Lower lobe of right lung (tissue), 2 donors: Measurements from ENCODE around the gene ALOXE3. TPM values are rescaled to one million over a fixed set of nuclear protein-coding genes. Genes with fewer than 3 reads are reported as not detected.

Source experiments
- ATAC-seq, 2 donors: fragments of 200-7000 bp; cut with Tn5 transposase; one replicate each; pipeline ENCODE4 v1.9.1; 2020 to 2022; ENCODE audit warnings: mild to moderate bottlenecking in 2 of 2, moderate library complexity in 2 of 2
- DNase-seq: peaks from one replicate; pipeline ENCODE4 v3.0.0-alpha.2; 2020
- H3K27ac ChIP-seq: fragments of 200-600 bp; one replicate; pipeline ENCODE4 v1.8.0; 2022
- H3K27me3 ChIP-seq: fragments of 200-600 bp; one replicate; pipeline ENCODE4 v1.8.0; 2022; ENCODE audit warnings: low read depth
- H3K36me3 ChIP-seq: fragments of 200-600 bp; one replicate; pipeline ENCODE4 v1.8.0; 2022; ENCODE audit warnings: mild to moderate bottlenecking
- H3K4me1 ChIP-seq: fragments of 200-600 bp; one replicate; pipeline ENCODE4 v1.8.0; 2022
- H3K4me3 ChIP-seq: fragments of 200-600 bp; one replicate; pipeline ENCODE4 v1.8.0; 2022; ENCODE audit warnings: mild to moderate bottlenecking
- H3K9me3 ChIP-seq: fragments of 200-600 bp; one replicate; pipeline ENCODE4 v1.8.0; 2022
- CTCF ChIP-seq: fragments of 200-600 bp; IDR thresholded peaks from one replicate; pipeline ENCODE4 v1.8.0; 2022; ENCODE audit warnings: antibody characterized with exemption, mild to moderate bottlenecking
- intact Hi-C: fragments of 100-400 bp; cut with DNase I; formaldehyde crosslinking; loops from one replicate; pipeline ENCODE4 v1.11.0; 2022
- total RNA-seq: library from RNA; stranded (reverse); fragmentation: NEBNext Ultra II Directional; extraction: Animal tissue kit (Norgen Biotek cat#: 25700); gene quantifications from one replicate; pipeline ENCODE4 v1.2.1, GENCODE V29; 2021
- donor health status: DM: no; HTN: yes; CAD: no; lungs with severe emphysema.

ALOXE3 gene
- total RNA-seq, 1 donor from 2014 or later: not detected

- DNase-seq: peak; percentile 46
- no peak overlapping the region for H3K4me3 ChIP-seq
- intact Hi-C loops: no loop called here
- H3K36me3 ChIP-seq: peaks cover 82% of the 10 kb centered on the region
- no peaks in the 10 kb centered on the region for H3K27me3 ChIP-seq
- no peaks in the 10 kb centered on the region for H3K9me3 ChIP-seq
- peaks cover 31% of the 10 kb centered on the region for H3K4me1 ChIP-seq
- no peak for TF ChIP-seq CTCF
- ATAC-seq: no peak
- H3K27ac ChIP-seq: no peak overlapping the region
These were observed 24.0 kb upstream of the ALOXE3 start for GRCh38 chr17:8142158-8142886.

GRCh38 chr17:8141741-8142140 lies 23.4 kb upstream of the ALOXE3 start:
- Histone ChIP-seq H3K27me3 (no peaks in the 10 kb centered on the region), H3K4me1 (peaks cover 31% of the 10 kb centered on the region), H3K27ac (no peak overlapping the region), H3K9me3 (no peaks in the 10 kb centered on the region), H3K36me3 (peaks cover 76% of the 10 kb centered on the region), H3K4me3 (no peak overlapping the region)
- intact Hi-C loops: no loop called here
- peak; percentile 48 for DNase-seq
- no peak for TF ChIP-seq CTCF
- no peak for ATAC-seq

GRCh38 chr17:8141045-8141444 lies 22.7 kb upstream of the ALOXE3 start:
- peaks cover 31% of the 10 kb centered on the region for H3K4me1 ChIP-seq
- intact Hi-C loops: no loop called here

GRCh38 chr17:8140065-8141029 lies 22.0 kb upstream of the ALOXE3 start:
- Histone ChIP-seq H3K4me3 (no peak overlapping the region), H3K36me3 (peaks cover 62% of the 10 kb centered on the region), H3K27me3 (no peaks in the 10 kb centered on the region), H3K4me1 (peaks cover 31% of the 10 kb centered on the region), H3K27ac (peak overlapping the region; percentile 24), H3K9me3 (no peaks in the 10 kb centered on the region)
- intact Hi-C loops: no loop called here
- no peak for TF ChIP-seq CTCF
- ATAC-seq (no peak), DNase-seq (peak; percentile 56)

More at GRCh38 chr17:8141045-8141444, 22.7 kb upstream of the ALOXE3 start:
- Histone ChIP-seq H3K27me3 (no peaks in the 10 kb centered on the region), H3K9me3 (no peaks in the 10 kb centered on the region), H3K36me3 (peaks cover 69% of the 10 kb centered on the region), H3K27ac (peak overlapping the region; percentile 3), H3K4me3 (no peak overlapping the region)
- DNase-seq: peak; percentile 42
- no peak for ATAC-seq
- TF ChIP-seq CTCF: no peak

- peaks cover 47% of the 10 kb centered on the region for H3K36me3 ChIP-seq
- peak; percentile 93 to 94 for ATAC-seq
- H3K4me3 ChIP-seq: peak overlapping the region; percentile 39
- intact Hi-C loops: no loop called here
- peak overlapping the region; percentile 69 for H3K27ac ChIP-seq
- peak; percentile 95 for DNase-seq
- no peaks in the 10 kb centered on the region for H3K27me3 ChIP-seq
- TF ChIP-seq CTCF: peak; percentile 87
- H3K4me1 ChIP-seq: peaks cover 31% of the 10 kb centered on the region
- no peaks in the 10 kb centered on the region for H3K9me3 ChIP-seq
These were observed 20.5 kb upstream of the ALOXE3 start for GRCh38 chr17:8138672-8139371.
